GM10248 (cell line): ENCODE measurements around the gene PRRT1B.
"Not testable (repeated sequence)": the region's sequence is repeated elsewhere in the genome, so short reads cannot be mapped to it uniquely, and the experiment has no call there.

Experiments used
- CTCF ChIA-PET: fragments of 300-600 bp; sonication (Branson Sonifier 250); formaldehyde crosslinking; extraction: SDS; loops from one replicate; lab custom pipeline; 2021; ENCODE audit warnings: antibody characterized with exemption; lab: Yijun Ruan, JAX
- POLR2A ChIA-PET: fragments of 350-650 bp; sonication (Branson Sonifier 250); formaldehyde crosslinking; extraction: SDS; loops from one replicate; lab custom pipeline; 2020; ENCODE audit warnings: antibody characterized with exemption; lab: Yijun Ruan, JAX
- DNase-seq: peaks from one replicate; pipeline ENCODE4 v3.0.0; 2012; ENCODE audit errors: extremely low spot score
- TF ChIP-seq, protein P1 (sequence below): IDR thresholded peaks from 2 replicates; pipeline ENCODE4 v1.5.1; 2012; ENCODE audit warnings: mild to moderate bottlenecking, low read depth; ENCODE audit errors: extremely low read depth, missing control alignments, control extremely low read depth

Gene PRRT1B

GRCh38 chr9:131502781-131503625 lies 42.3 kb upstream of the PRRT1B start, which contains the start of gene POMT1:
TSS of gene POMT1 (plus strand) at chr9:131502918. CDS start at chr9:131504219, 1,301 bp downstream.
- peak; percentile 98 for DNase-seq
- ChIA-PET CTCF (interaction anchor here (1.0 to 1.7 kb wide), 3 partner anchors 136 to 237 kb away, joined by 3 to 5 read pairs (median 5); no protein-coding TSS in a partner anchor), POLR2A (no interaction called here)
- TF ChIP-seq, protein P1, sequence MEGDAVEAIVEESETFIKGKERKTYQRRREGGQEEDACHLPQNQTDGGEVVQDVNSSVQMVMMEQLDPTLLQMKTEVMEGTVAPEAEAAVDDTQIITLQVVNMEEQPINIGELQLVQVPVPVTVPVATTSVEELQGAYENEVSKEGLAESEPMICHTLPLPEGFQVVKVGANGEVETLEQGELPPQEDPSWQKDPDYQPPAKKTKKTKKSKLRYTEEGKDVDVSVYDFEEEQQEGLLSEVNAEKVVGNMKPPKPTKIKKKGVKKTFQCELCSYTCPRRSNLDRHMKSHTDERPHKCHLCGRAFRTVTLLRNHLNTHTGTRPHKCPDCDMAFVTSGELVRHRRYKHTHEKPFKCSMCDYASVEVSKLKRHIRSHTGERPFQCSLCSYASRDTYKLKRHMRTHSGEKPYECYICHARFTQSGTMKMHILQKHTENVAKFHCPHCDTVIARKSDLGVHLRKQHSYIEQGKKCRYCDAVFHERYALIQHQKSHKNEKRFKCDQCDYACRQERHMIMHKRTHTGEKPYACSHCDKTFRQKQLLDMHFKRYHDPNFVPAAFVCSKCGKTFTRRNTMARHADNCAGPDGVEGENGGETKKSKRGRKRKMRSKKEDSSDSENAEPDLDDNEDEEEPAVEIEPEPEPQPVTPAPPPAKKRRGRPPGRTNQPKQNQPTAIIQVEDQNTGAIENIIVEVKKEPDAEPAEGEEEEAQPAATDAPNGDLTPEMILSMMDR, result no peak

- peak; percentile 55 for DNase-seq
Observed at GRCh38 chr9:131503626-131504465, 41.5 kb upstream of the PRRT1B start.

GRCh38 chr9:131505012-131505411 lies 40.3 kb upstream of the PRRT1B start:
- DNase-seq, result no peak
- TF ChIP-seq, protein P1, result no peak
- CTCF ChIA-PET, result no interaction called here
- POLR2A ChIA-PET, result no interaction called here

More at GRCh38 chr9:131503626-131504465, 41.5 kb upstream of the PRRT1B start:
- POLR2A ChIA-PET, result no interaction called here
- TF ChIP-seq, protein P1, result no peak
- CTCF ChIA-PET, result interaction anchor here (1.0 to 1.7 kb wide), 3 partner anchors 137 to 237 kb away, joined by 3 to 5 read pairs (median 5); no protein-coding TSS in a partner anchor

DNA sequence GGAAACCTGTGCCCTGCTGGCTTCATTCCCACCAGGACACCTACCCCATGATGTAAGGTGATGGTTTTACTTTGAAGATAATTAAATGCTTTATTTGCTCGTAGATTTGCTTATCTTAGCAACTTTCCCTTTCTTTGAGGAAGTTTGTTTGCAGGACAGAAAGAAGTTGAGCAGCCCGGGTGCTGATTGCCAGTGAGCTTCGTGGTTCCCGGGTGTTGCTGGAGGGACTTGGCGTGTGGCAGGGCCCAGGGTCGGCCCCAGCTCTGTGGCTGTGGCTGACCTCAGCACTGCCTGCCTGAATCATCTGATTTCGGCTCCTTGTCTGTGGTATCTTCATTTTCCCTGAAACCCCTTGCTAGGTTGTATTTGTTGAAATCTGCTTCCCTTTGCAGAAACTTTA lies 33.9 kb upstream of the PRRT1B start:
- POLR2A ChIA-PET, result interaction anchor here (0.9 kb wide), 1 partner anchor 12 kb away, joined by 3 read pairs; no protein-coding TSS in a partner anchor
- TF ChIP-seq, protein P1, result no peak
- CTCF ChIA-PET, result no interaction called here
- DNase-seq, result no peak

DNA sequence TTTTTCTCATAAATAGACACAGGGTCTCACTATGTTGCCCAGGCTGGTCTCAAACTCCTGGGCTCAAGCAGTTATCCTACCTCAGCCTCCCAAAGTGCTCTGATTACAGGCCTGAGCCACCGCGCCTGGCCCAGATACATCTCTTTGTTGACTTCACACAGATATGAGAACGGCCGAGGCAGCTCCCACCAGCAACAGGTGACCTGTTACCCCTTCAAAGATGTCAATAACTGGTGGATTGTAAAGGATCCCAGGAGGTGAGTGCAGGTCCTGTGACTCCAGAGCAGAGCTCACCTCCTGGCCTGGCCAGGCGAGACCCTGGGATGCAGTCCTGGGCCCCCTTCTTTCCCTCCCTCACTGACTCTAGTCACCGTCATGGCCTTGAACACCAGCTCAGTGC lies 33.4 kb upstream of the PRRT1B start:
- ChIA-PET POLR2A (interaction anchor here (0.9 kb wide), 1 partner anchor 11 kb away, joined by 3 read pairs; no protein-coding TSS in a partner anchor), CTCF (interaction anchor here (0.8 kb wide), 1 partner anchor 34 kb away, joined by 3 read pairs; no protein-coding TSS in a partner anchor)
- TF ChIP-seq, protein P1, result no peak
- no peak for DNase-seq

- CTCF ChIA-PET, result interaction anchor here (1.3 kb wide), 1 partner anchor 14 kb away, joined by 3 read pairs; no protein-coding TSS in a partner anchor
- TF ChIP-seq, protein P1, result no peak
- no peak for DNase-seq
- POLR2A ChIA-PET, result no interaction called here
Observed at GRCh38 chr9:131513177-131513576, 32.1 kb upstream of the PRRT1B start.

DNA sequence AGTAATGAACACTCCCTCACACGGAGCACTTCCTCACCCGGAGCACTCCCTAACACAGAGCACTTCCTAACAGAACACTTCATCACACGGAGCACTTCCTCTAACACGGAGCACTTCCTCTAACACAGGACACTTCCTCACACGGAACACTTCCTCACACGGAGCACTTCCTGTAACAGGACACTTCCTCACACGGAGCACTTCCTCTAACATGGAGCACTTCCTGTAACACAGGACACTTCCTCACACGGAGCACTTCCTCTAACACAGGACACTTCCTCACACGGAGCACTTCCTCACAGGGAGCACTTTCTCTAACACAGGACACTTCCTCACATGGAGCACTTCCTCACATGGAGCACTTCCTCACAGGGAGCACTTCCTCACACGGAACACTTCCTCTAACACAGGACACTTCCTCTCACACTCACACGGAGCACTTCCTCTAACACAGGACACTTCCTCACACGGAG lies 29.7 kb upstream of the PRRT1B start:
- CTCF ChIA-PET, POLR2A ChIA-PET, DNase-seq: not testable (repeated sequence)
